Activated CD4-positive, alpha-beta T cell treated with anti-CD3 and anti-CD28 coated beads for 24 hours (primary cell): ENCODE data around the gene MBP.

Source experiments
- DNase-seq, 2 donors: peaks; one replicate each; pipeline ENCODE4 v3.0.0-alpha.2; 2020; ENCODE audit warnings: low read depth in 2 of 2

Gene MBP

GRCh38 chr18:77065221-77065981 lies 67.2 kb downstream of the MBP start:
- DNase-seq: no peak

GRCh38 chr18:77063260-77063659 lies 69.3 kb downstream of the MBP start:
- peak; percentile 60 to 67 for DNase-seq

- no peak for DNase-seq
Measured at GRCh38 chr18:77062518-77063003, 70.0 kb downstream of the MBP start.

GRCh38 chr18:77061946-77062517 lies 70.6 kb downstream of the MBP start:
- DNase-seq: no peak

GRCh38 chr18:77061281-77061945 lies 71.2 kb downstream of the MBP start:
- no peak for DNase-seq

- no peak for DNase-seq
Measured at GRCh38 chr18:77060151-77060550, 72.4 kb downstream of the MBP start.

GRCh38 chr18:77059294-77059916 lies 73.2 kb downstream of the MBP start:
- no peak for DNase-seq

GRCh38 chr18:77058290-77058835 lies 74.2 kb downstream of the MBP start:
- DNase-seq: no peak

- no peak for DNase-seq
Measured at GRCh38 chr18:77057006-77057395, 75.6 kb downstream of the MBP start.

GRCh38 chr18:77056344-77057005 lies 76.1 kb downstream of the MBP start:
- no peak for DNase-seq

- no peak for DNase-seq
Measured at GRCh38 chr18:77055429-77056300, 76.9 kb downstream of the MBP start.

GRCh38 chr18:77054606-77055428 lies 77.8 kb downstream of the MBP start:
- peak; percentile 47 to 65 for DNase-seq

- no peak for DNase-seq
Measured at GRCh38 chr18:77054288-77054605, 78.3 kb downstream of the MBP start.

GRCh38 chr18:77053616-77054287 lies 78.8 kb downstream of the MBP start:
- no peak for DNase-seq

- DNase-seq: no peak
Measured at GRCh38 chr18:77052983-77053309, 79.6 kb downstream of the MBP start.

- DNase-seq: no peak
Measured at GRCh38 chr18:77052297-77052982, 80.1 kb downstream of the MBP start.

- no peak for DNase-seq
Measured at GRCh38 chr18:77051581-77052296, 80.8 kb downstream of the MBP start.

GRCh38 chr18:77049938-77050337 lies 82.6 kb downstream of the MBP start:
- no peak for DNase-seq
